Measurements from ENCODE around the gene SELENOM. TPM values are rescaled to one million over a fixed set of nuclear protein-coding genes. Genes with fewer than 3 reads are reported as not detected.

SELENOM gene
- total RNA-seq (2014; rRNA removed; shearing (Covaris generic)): 2.6 and 8.1 TPM in 2 replicates

GRCh38 chr22:31107178-31107893 is at the start of gene SELENOM:
Gene SELENOM (minus strand): TSS chr22:31107568. CDS start chr22:31107505, 63 bp downstream.
- peak; percentile 94 for DNase-seq (ENCODE audit: low read depth)

- no peak for DNase-seq (ENCODE audit: low read depth)
Observed at GRCh38 chr22:31155422-31155821, 48.1 kb upstream of the SELENOM start.

DNA sequence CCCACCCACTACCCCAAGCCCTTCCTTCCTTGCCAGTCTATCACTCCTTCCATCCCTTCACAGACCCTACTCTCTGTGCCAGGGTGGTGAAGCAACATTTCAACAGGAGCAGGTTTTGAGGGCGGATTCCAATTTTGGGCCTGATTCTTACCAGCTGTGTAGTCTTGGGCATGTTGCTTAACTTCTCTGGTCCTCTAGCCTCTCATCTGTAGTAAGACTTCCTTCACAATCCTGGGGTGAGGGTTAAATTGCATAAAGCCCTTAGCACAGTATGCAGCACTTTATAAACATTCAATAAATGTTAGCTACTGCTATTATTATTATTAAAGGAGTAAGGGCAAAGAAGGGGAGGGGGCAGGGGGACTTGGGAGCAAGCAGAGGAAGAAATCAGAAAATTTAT is 47.6 kb upstream of the SELENOM start:
- no peak for DNase-seq (ENCODE audit: low read depth)

- DNase-seq (ENCODE audit: low read depth): no peak
Observed at GRCh38 chr22:31153357-31153756, 46.0 kb upstream of the SELENOM start.

GRCh38 chr22:31151872-31152271 is 44.5 kb upstream of the SELENOM start:
- DNase-seq (ENCODE audit: low read depth): no peak

DNA sequence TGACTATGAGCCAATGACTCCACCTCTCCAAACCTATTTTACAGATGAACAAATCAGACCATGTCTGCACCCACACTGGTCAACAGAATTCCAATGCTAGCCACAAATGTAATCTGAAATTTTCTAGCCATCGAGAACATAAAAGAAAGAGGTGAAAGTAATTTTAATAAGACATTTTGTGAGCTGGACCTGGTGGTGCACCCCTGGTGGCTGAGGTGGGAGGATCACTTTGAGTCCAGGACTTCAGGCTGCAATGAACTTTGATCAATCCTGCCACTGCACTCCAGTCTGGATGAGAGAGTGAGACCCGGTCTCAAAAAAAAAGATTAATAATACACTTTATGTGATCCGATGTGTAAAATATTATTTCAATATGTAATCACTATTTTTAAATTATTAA is 43.2 kb upstream of the SELENOM start:
- DNase-seq (ENCODE audit: low read depth): no peak

DNA sequence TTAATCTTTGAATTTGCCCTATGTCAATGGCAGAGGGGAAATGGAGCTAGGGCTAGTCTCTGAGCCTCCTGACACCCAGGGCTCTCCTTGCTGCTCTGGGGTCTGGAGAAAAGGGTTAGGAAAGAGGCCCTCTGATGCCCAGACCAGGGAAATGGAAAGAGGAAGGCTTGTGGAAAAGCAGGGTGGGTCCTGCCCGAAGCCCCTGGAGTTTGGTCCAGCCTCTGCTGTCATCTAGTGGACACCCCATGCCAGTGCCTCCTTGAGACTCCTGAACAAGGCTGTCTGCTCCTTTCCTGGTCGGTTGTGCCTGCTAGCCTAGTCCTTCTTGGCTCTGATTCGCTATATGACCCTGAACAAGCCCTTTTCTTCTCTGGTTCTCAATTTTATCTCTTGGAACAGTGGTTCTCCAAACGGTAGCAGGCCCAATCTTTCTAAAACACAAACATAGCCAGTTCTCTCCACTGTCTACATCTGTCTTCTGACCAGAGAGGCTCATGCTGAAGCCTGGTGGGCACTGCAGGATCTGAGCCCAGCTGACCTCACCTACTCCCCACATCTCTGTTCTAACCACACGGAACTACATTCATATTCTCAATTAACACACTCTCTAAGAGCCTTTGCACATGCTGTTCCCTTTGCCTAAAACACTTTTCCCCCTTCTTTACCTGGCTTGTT is 41.7 kb upstream of the SELENOM start:
- peak; percentile 63 for DNase-seq (ENCODE audit: low read depth)

DNA sequence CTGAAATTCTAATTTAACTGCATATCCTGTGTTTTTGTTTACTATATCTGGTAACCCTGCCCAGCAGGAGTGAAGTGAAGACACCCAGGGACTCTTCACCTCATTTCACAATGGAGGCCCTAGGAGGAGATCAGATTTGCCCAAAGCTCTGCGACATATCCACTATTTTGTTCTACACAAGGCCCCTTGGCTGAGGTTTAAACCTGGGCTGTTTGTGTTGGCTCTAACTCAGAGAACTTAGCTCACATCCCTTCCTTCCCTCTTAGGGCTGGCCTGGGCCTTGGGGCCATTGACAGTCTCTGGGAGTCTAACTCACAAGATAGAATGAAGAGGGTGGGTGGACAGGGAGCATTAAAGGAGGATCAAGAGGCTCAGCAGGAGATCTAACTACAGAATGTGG is 41.1 kb upstream of the SELENOM start:
- DNase-seq (ENCODE audit: low read depth): no peak

DNA sequence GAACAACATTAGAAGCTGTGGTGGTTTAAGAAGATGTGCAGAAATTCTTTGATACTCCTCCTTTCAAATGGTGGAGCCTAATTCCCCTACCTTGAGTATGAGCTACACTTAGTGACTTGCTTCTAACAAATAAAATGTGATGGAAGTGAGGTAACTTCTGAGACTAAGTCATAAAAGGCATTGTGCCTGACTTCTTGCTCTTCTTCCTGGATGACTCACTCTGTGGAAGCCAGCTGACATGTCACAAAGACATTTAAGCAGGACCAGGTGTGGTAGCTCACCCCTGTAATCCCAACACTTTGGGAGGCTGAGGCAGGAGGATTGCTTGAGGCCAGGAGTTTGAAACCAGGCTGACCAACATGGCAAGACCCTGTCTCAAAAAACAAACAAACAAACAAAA is 36.9 kb upstream of the SELENOM start:
- no peak for DNase-seq (ENCODE audit: low read depth)

DNA sequence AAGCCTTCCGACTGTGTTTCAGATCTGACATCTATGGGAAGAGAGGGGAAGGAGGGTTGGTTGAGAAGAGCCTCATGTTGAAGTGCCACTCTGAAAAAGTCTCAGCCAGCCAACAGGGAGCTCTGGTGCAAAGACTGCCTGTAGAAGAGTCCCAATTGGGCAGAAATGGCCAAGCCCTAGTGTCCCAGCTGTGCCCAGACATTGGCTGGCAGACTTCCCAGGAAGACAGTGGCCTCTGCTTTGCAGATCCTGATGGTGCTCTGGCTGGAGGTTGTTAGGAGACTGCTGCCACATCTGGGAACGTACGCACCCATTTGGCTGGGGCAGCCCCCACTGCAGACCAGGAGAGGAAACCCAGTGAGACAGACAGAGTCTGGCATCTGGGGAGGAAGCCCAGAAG is 36.2 kb upstream of the SELENOM start:
- DNase-seq (ENCODE audit: low read depth): no peak

DNA sequence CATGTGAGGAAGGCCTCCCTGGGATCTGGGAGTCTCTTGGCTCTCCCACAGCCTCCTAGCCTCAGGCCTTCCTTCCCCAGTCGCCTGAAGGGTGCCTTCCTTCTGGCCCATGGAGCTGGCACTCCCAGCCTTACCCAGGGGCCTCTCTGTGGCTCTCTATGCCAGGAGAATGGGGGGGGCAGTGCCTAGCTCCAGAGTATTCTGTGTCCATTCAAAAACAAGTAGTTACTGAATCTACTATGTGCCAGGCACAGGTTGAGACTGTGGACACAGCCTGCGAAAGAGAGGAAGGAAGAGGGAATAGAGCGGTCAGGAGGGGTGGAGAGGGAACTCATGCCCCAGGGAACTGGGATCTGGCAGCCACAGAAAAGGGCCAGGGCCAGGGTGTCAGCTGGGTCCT is 35.7 kb upstream of the SELENOM start:
- DNase-seq (ENCODE audit: low read depth): no peak

GRCh38 chr22:31142285-31142684 is 34.9 kb upstream of the SELENOM start:
- no peak for DNase-seq (ENCODE audit: low read depth)

GRCh38 chr22:31141551-31141950 is 34.2 kb upstream of the SELENOM start:
- DNase-seq (ENCODE audit: low read depth): no peak

DNA sequence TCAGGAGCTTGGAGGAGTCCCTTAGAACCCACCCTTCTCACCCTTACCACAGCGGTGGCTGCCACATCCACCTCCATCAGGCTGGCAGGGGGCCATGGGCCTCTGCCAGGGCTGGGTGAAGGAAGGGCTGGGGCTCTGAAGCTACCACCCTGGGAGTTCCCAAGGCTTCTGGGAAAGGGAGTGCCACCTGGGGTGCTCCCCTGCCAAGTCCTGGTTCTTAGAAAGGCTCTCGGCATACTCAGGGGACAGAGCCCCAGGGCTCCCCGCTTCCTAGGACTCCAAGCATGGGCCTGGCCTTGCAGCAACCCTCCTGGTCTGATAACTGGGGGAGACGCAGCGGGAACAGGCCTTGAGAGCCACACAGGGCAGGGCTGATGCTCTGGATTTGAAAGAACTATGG is 33.4 kb upstream of the SELENOM start:
- no peak for DNase-seq (ENCODE audit: low read depth)

DNA sequence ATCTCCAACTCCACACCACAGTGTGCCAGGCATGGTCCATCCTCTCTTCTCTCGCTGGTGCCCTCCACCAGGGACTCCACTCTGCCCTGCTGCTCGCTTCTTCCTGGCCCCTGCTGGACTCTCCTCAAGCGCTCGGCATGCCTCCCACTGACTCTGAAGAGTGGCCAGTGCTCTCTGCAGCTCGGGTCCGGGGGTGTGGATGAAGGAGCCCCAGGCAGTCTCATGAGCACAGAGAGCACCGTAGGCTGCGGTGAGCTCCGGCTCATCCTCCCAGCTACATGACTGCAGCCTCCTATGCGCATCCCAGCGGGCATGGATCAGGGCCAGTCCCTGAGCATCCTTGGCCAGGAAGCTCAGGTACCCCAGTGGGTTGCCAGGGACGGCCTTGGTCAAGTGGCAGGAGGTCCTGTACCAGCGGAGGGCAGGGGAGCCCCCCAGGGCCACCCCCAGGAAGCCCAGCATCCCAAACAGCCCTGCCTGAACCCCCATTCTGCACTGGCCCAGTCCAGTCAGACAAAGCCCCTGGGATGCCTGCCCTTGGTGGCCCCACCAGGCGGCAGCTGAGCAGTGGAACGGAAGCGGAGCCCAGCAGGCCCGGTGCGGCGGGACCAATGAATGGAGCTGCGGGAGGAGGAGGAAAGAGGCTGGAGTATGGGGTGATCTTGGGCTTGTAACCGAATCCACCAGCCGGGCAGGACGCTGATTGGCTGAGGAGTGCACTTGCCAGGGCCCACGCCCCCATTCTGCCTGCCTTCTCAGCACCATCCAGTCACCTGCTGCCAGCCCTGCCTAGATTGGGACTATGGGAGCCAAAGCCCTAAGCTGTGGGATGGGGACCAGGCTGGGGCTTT is 32.7 kb upstream of the SELENOM start, which contains the start of gene PLA2G3:
Gene PLA2G3 (minus strand): TSS at position 643 of the 851 bp plus-strand sequence. CDS start 154 bp downstream, at position 489.
- peak; percentile 79 for DNase-seq (ENCODE audit: low read depth)

GRCh38 chr22:31139066-31139465 is 31.7 kb upstream of the SELENOM start:
- no peak for DNase-seq (ENCODE audit: low read depth)

- DNase-seq (ENCODE audit: low read depth): no peak
Observed at GRCh38 chr22:31138126-31138525, 30.8 kb upstream of the SELENOM start.

DNA sequence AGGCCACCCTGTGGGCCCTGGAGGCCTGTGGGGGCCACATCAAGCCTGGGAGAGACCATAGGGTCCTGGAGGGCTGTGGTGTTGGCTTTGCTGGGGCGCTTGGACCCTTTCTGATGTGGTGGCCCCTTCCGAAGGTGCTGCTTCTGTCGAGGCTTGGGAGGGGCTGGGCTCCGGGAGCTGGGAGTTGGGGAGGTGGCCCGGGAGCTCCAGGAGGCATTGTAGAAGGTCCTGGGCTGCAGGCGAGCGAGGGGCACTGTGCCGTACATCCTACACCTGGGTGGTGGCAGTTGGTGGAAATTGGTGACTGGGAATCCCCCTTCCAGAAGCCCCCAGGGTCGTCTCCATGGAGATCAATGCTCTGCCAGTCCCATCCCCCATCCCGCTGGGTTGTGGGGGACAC is 30.4 kb upstream of the SELENOM start:
- DNase-seq (ENCODE audit: low read depth): no peak

- DNase-seq (ENCODE audit: low read depth): no peak
Observed at GRCh38 chr22:31136711-31137110, 29.3 kb upstream of the SELENOM start.

DNA sequence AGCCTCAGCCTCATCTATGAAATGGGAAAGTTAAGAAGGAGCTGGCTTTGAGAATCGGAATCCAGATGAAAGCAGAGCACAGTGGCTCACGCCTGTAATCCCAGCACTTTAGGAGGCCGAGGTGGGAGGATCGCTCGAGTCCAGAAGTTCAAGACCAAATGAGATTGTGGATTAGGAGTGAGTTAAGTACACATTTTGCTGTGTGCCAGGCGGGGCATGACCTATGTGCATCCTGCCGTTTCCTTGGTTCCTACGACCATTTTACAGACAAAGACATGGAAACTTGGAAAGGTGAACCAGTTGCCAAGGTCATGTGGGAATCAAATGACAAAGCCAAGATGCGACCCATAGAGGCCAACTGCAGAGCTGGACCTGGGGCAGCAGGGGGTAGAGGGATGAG is 28.8 kb upstream of the SELENOM start:
- no peak for DNase-seq (ENCODE audit: low read depth)

- no peak for DNase-seq (ENCODE audit: low read depth)
Observed at GRCh38 chr22:31135706-31136105, 28.3 kb upstream of the SELENOM start.

GRCh38 chr22:31134688-31135087 is 27.3 kb upstream of the SELENOM start:
- DNase-seq (ENCODE audit: low read depth): no peak

Data from Daoy (cell line).